Panc1 (cell line): ENCODE measurements around the gene C1QTNF1. TPM values are rescaled to one million over a fixed set of nuclear protein-coding genes. Genes with fewer than 3 reads are reported as not detected.
"Not testable (repeated sequence)": the region's sequence is repeated elsewhere in the genome, so short reads cannot be mapped to it uniquely, and the experiment has no call there.

Experiments used
- ATAC-seq: fragments of 200-7000 bp; cut with Tn5 transposase; 2 replicates; pipeline ENCODE4 v1.9.1; 2020; ENCODE audit warnings: mild to moderate bottlenecking, moderate library complexity
- BruUV-seq: library from RNA; stranded (reverse); fragments of 400-500 nt; replicated peaks from 2 replicates; lab custom pipeline; 2021; lab: Mats Ljungman, UMichigan
- CTCF ChIA-PET: fragments of 300-600 bp; sonication (Branson Sonifier 250); formaldehyde crosslinking; loops from one replicate; lab custom pipeline; 2022; ENCODE audit warnings: antibody characterized with exemption; lab: Charles Lee
- POLR2A ChIA-PET: fragments of 300-600 bp; sonication (Branson Sonifier 250); formaldehyde crosslinking; loops from one replicate; lab custom pipeline; 2022; ENCODE audit warnings: antibody characterized with exemption; lab: Charles Lee
- DNase-seq: peaks from one replicate; pipeline ENCODE4 v3.0.0-alpha.2; 2010; ENCODE audit warnings: low read depth, low spot score
- H3K27ac ChIP-seq: 2 replicates; pipeline ENCODE4 v1.5.1; 2011; ENCODE audit warnings: mild to moderate bottlenecking, low read length, inconsistent platforms
- H3K27me3 ChIP-seq: fragments of 200-500 bp; sonication (Bioruptor generic); 2 replicates; pipeline ENCODE4 v1.6.0; 2014; ENCODE audit warnings: low read length, inconsistent platforms; ENCODE audit not compliant: control insufficient read depth, insufficient read depth
- H3K36me3 ChIP-seq: fragments of 200-500 bp; sonication (Bioruptor generic); 2 replicates; pipeline ENCODE4 v1.5.1; 2014; ENCODE audit warnings: inconsistent platforms, mild to moderate bottlenecking, low read length, moderate library complexity; ENCODE audit not compliant: control insufficient read depth, insufficient read depth
- H3K4me1 ChIP-seq: 2 replicates; pipeline ENCODE4 v1.5.1; 2011; ENCODE audit warnings: inconsistent platforms, mild to moderate bottlenecking, low read length, moderate library complexity; ENCODE audit not compliant: control insufficient read depth, insufficient read depth
- H3K4me3 ChIP-seq, 2 experiments: 2 replicates each; pipeline ENCODE4 v1.5.1; 2011 to 2012; ENCODE audit warnings: low read depth in 2 of 2, low read length in 2 of 2, mild to moderate bottlenecking in 2 of 2, inconsistent platforms in 1 of 2, moderate library complexity in 1 of 2
- H3K9me3 ChIP-seq: fragments of 200-500 bp; sonication (Bioruptor generic); 2 replicates; pipeline ENCODE4 v1.5.1; 2014; ENCODE audit warnings: low read depth, mild to moderate bottlenecking, inconsistent platforms, low read length, moderate library complexity; ENCODE audit not compliant: control insufficient read depth, insufficient read depth
- CTCF ChIP-seq: fragments of 450-650 bp; IDR thresholded peaks from 2 replicates; pipeline ENCODE4 v1.5.1; 2017; ENCODE audit warnings: mild to moderate bottlenecking
- POLR2AphosphoS5 ChIP-seq: IDR thresholded peaks from 2 replicates; pipeline ENCODE4 v1.6.1; 2012; ENCODE audit warnings: mild to moderate bottlenecking, low read depth, low read length, moderate library complexity
- SIN3A ChIP-seq: IDR thresholded peaks from 2 replicates; pipeline ENCODE4 v1.6.1; 2012; ENCODE audit warnings: low read depth, mild to moderate bottlenecking, low read length, moderate library complexity, borderline replicate concordance; ENCODE audit not compliant: insufficient read depth
- TCF7L2 ChIP-seq: IDR thresholded peaks from 2 replicates; pipeline ENCODE4 v1.6.1; 2011; ENCODE audit warnings: mild to moderate bottlenecking, low read depth, low read length, inconsistent platforms
- in situ Hi-C: cut with HindIII; loops from 2 replicates; pipeline ENCODE4 v1.10.0; 2016; ENCODE audit warnings: low sequenced_read_pairs, low pct_unique_long_range_greater_than_20kb
- intact Hi-C: fragments of 100-400 bp; cut with micrococcal nuclease; formaldehyde crosslinking; loops from one replicate; pipeline ENCODE4 v1.10.0; 2022; ENCODE audit not compliant: unreplicated experiment
- total RNA-seq: library from RNA; stranded (reverse); gene quantifications from one replicate; pipeline ENCODE4 v1.2.1, GENCODE V29; 2021; ENCODE audit not compliant: unreplicated experiment
- TF ChIP-seq, protein P1 (sequence below), 2 experiments: IDR thresholded peaks; 2 replicates each; pipeline ENCODE4 v1.6.1; 2011 to 2012; ENCODE audit warnings: low read depth in 2 of 2, control low read depth in 1 of 2, low read length in 1 of 2, mild to moderate bottlenecking in 1 of 2, moderate library complexity in 1 of 2; ENCODE audit not compliant: insufficient read depth in 1 of 2

Gene C1QTNF1
- total RNA-seq, 1 experiment from 2014 or later: 1.5 TPM

GRCh38 chr17:79020631-79021301 is 3.2 kb upstream of the C1QTNF1 start:
- H3K36me3 ChIP-seq: no peaks in the 10 kb centered on the region; the same call in 1 of the 2 replicates
- DNase-seq (no peak), ATAC-seq (no peak)
- no peaks in the 10 kb centered on the region for H3K9me3 ChIP-seq
- in situ Hi-C loops: no loop called here
- BruUV-seq: no TSS peak
- no peak overlapping the region for H3K27ac ChIP-seq
- intact Hi-C loops: no loop called here
- peaks cover 26% of the 10 kb centered on the region for H3K27me3 ChIP-seq
- POLR2A ChIA-PET: no interaction called here
- no peak for TF ChIP-seq CTCF
- TF ChIP-seq TCF7L2: no peak
- TF ChIP-seq, protein P1, sequence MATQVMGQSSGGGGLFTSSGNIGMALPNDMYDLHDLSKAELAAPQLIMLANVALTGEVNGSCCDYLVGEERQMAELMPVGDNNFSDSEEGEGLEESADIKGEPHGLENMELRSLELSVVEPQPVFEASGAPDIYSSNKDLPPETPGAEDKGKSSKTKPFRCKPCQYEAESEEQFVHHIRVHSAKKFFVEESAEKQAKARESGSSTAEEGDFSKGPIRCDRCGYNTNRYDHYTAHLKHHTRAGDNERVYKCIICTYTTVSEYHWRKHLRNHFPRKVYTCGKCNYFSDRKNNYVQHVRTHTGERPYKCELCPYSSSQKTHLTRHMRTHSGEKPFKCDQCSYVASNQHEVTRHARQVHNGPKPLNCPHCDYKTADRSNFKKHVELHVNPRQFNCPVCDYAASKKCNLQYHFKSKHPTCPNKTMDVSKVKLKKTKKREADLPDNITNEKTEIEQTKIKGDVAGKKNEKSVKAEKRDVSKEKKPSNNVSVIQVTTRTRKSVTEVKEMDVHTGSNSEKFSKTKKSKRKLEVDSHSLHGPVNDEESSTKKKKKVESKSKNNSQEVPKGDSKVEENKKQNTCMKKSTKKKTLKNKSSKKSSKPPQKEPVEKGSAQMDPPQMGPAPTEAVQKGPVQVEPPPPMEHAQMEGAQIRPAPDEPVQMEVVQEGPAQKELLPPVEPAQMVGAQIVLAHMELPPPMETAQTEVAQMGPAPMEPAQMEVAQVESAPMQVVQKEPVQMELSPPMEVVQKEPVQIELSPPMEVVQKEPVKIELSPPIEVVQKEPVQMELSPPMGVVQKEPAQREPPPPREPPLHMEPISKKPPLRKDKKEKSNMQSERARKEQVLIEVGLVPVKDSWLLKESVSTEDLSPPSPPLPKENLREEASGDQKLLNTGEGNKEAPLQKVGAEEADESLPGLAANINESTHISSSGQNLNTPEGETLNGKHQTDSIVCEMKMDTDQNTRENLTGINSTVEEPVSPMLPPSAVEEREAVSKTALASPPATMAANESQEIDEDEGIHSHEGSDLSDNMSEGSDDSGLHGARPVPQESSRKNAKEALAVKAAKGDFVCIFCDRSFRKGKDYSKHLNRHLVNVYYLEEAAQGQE (IDR thresholded peaks at IDR 0.05; ENCODE audit: insufficient read depth in 1 of 2, low read depth in 2 of 2, low read length in 1 of 2): no peak
- TF ChIP-seq POLR2AphosphoS5: no peak
- TF ChIP-seq SIN3A: no peak
- CTCF ChIA-PET: interaction anchor here (1.1 kb wide), 1 partner anchor 373 kb away, joined by 3 read pairs; no protein-coding TSS in a partner anchor
- H3K4me1 ChIP-seq: peaks cover 5% of the 10 kb centered on the region
- H3K4me3 ChIP-seq: no peak overlapping the region

- in situ Hi-C loops: not testable (repeated sequence)
These were observed 2.0 kb upstream of the C1QTNF1 start for GRCh38 chr17:79021929-79022328.

GRCh38 chr17:79022507-79022991 is 1.4 kb upstream of the C1QTNF1 start:
- intact Hi-C loops: no loop called here

More at GRCh38 chr17:79021929-79022328, 2.0 kb upstream of the C1QTNF1 start:
- intact Hi-C loops, H3K36me3 ChIP-seq, DNase-seq, H3K4me3 ChIP-seq, BruUV-seq, H3K9me3 ChIP-seq, H3K27ac ChIP-seq, ATAC-seq, POLR2A ChIA-PET: not testable (repeated sequence)
- CTCF ChIA-PET: interaction anchor here (0.9 to 1.1 kb wide), 2 partner anchors 13 to 23 kb away, joined by 3 read pairs; no protein-coding TSS in a partner anchor
- H3K4me1 ChIP-seq: peaks cover 11% of the 10 kb centered on the region
- H3K27me3 ChIP-seq: peaks cover 29% of the 10 kb centered on the region

More at GRCh38 chr17:79022507-79022991, 1.4 kb upstream of the C1QTNF1 start:
- in situ Hi-C loops: no loop called here
- no TSS peak for BruUV-seq
- peaks cover 29% of the 10 kb centered on the region for H3K27me3 ChIP-seq
- H3K4me1 ChIP-seq: peaks cover 16% of the 10 kb centered on the region
- no peak overlapping the region for H3K27ac ChIP-seq
- ChIA-PET POLR2A (no interaction called here), CTCF (interaction anchor here (1.1 kb wide), 1 partner anchor 23 kb away, joined by 3 read pairs; no protein-coding TSS in a partner anchor)
- TF ChIP-seq POLR2AphosphoS5 (no peak), CTCF (no peak), SIN3A (no peak), TCF7L2 (no peak)
- TF ChIP-seq, protein P1 (IDR thresholded peaks at IDR 0.05; ENCODE audit: insufficient read depth in 1 of 2, low read depth in 2 of 2, low read length in 1 of 2): no peak
- no peak overlapping the region for H3K4me3 ChIP-seq
- H3K36me3 ChIP-seq: no peaks in the 10 kb centered on the region; the same call in 1 of the 2 replicates
- ATAC-seq (no peak), DNase-seq (no peak)
- no peaks in the 10 kb centered on the region for H3K9me3 ChIP-seq
